Raji (cell line): ENCODE data around the gene KCTD7.

Source experiments
- POLR2A ChIP-seq: IDR thresholded peaks from 2 replicates; pipeline ENCODE4 v1.6.1; 2011; ENCODE audit warnings: low read depth, low read length, control low read depth; ENCODE audit not compliant: insufficient read depth

The KCTD7 gene

GRCh38 chr7:66667023-66667728 lies 38.5 kb downstream of the KCTD7 start:
- no peak for TF ChIP-seq POLR2A

GRCh38 chr7:66668112-66668511 lies 39.4 kb downstream of the KCTD7 start:
- TF ChIP-seq POLR2A, result no peak

GRCh38 chr7:66668677-66669076 lies 40.0 kb downstream of the KCTD7 start:
- TF ChIP-seq POLR2A, result no peak

- TF ChIP-seq POLR2A, result no peak
Measured at GRCh38 chr7:66669088-66669487, 40.4 kb downstream of the KCTD7 start.

GRCh38 chr7:66669496-66669895 lies 40.8 kb downstream of the KCTD7 start:
- TF ChIP-seq POLR2A, result no peak

- no peak for TF ChIP-seq POLR2A
Measured at GRCh38 chr7:66671034-66671433, 42.4 kb downstream of the KCTD7 start.

GRCh38 chr7:66679633-66680244 lies 51.1 kb downstream of the KCTD7 start:
- TF ChIP-seq POLR2A, result no peak

GRCh38 chr7:66681491-66682349 lies 53.0 kb downstream of the KCTD7 start:
- peak; percentile 92 for TF ChIP-seq POLR2A

GRCh38 chr7:66682350-66683093 lies 53.8 kb downstream of the KCTD7 start:
- TF ChIP-seq POLR2A, result no peak

- no peak for TF ChIP-seq POLR2A
Measured at GRCh38 chr7:66683770-66684123, 55.1 kb downstream of the KCTD7 start.

GRCh38 chr7:66687186-66687585 lies 58.5 kb downstream of the KCTD7 start:
- TF ChIP-seq POLR2A, result no peak

- TF ChIP-seq POLR2A, result no peak
Measured at GRCh38 chr7:66689081-66689480, 60.4 kb downstream of the KCTD7 start.

GRCh38 chr7:66693331-66693730 lies 64.7 kb downstream of the KCTD7 start:
- TF ChIP-seq POLR2A, result no peak
